GM19463 (cell line): ENCODE results near the gene EYA2.

Experiments
- ATAC-seq: cut with Tn5 transposase; IDR thresholded peaks from one replicate; pipeline ENCODE4 v1.9.1; 2021; ENCODE audit warnings: mild to moderate bottlenecking, moderate library complexity; ENCODE audit not compliant: unreplicated experiment

EYA2 gene

GRCh38 chr20:47099093-47099492 is 204.4 kb downstream of the EYA2 start:
- no peak for ATAC-seq

GRCh38 chr20:47099825-47100441 is 205.3 kb downstream of the EYA2 start:
- no peak for ATAC-seq

GRCh38 chr20:47102629-47103028 is 208.0 kb downstream of the EYA2 start:
- no peak for ATAC-seq

- ATAC-seq = no peak
Measured at GRCh38 chr20:47106786-47107185, 212.1 kb downstream of the EYA2 start.

- no peak for ATAC-seq
Measured at GRCh38 chr20:47108994-47109393, 214.4 kb downstream of the EYA2 start.

GRCh38 chr20:47110819-47111218 is 216.2 kb downstream of the EYA2 start:
- no peak for ATAC-seq

GRCh38 chr20:47111576-47111975 is 216.9 kb downstream of the EYA2 start:
- no peak for ATAC-seq

- no peak for ATAC-seq
Measured at GRCh38 chr20:47113362-47114109, 218.9 kb downstream of the EYA2 start.

- no peak for ATAC-seq
Measured at GRCh38 chr20:47115694-47116093, 221.1 kb downstream of the EYA2 start.

- no peak for ATAC-seq
Measured at GRCh38 chr20:47117371-47117770, 222.7 kb downstream of the EYA2 start.

GRCh38 chr20:47117773-47118172 is 223.1 kb downstream of the EYA2 start:
- ATAC-seq = no peak

- ATAC-seq = no peak
Measured at GRCh38 chr20:47118206-47118605, 223.6 kb downstream of the EYA2 start.

GRCh38 chr20:47118641-47119040 is 224.0 kb downstream of the EYA2 start:
- ATAC-seq = no peak

- no peak for ATAC-seq
Measured at GRCh38 chr20:47120346-47120936, 225.8 kb downstream of the EYA2 start.

- ATAC-seq = no peak
Measured at GRCh38 chr20:47122560-47122959, 227.9 kb downstream of the EYA2 start.

GRCh38 chr20:47124181-47124717 is 229.6 kb downstream of the EYA2 start:
- ATAC-seq = no peak

GRCh38 chr20:47125508-47125757 is 230.8 kb downstream of the EYA2 start:
- ATAC-seq = no peak

GRCh38 chr20:47125758-47126591 is 231.3 kb downstream of the EYA2 start:
- ATAC-seq = no peak

GRCh38 chr20:47126709-47127108 is 232.1 kb downstream of the EYA2 start:
- ATAC-seq = no peak

- ATAC-seq = no peak
Measured at GRCh38 chr20:47127546-47127945, 232.9 kb downstream of the EYA2 start.

- ATAC-seq = no peak
Measured at GRCh38 chr20:47127999-47128398, 233.4 kb downstream of the EYA2 start.
